Fibroblast of skin of right biceps (primary cell): Measurements from ENCODE around the gene PRC1.

ENCODE experiments used
- DNase-seq: peaks from one replicate; pipeline ENCODE4 v3.0.0-alpha.2; 2013

The PRC1 gene

GRCh38 chr15:90953947-90954711 is 40.2 kb downstream of the PRC1 start:
- DNase-seq = no peak

GRCh38 chr15:90952901-90953677 is 41.2 kb downstream of the PRC1 start:
- no peak for DNase-seq

- no peak for DNase-seq
These were observed 43.7 kb downstream of the PRC1 start for GRCh38 chr15:90950676-90951075.

GRCh38 chr15:90949979-90950675 is 44.2 kb downstream of the PRC1 start:
- no peak for DNase-seq

GRCh38 chr15:90948506-90948905 is 45.8 kb downstream of the PRC1 start:
- no peak for DNase-seq

- DNase-seq = no peak
These were observed 46.6 kb downstream of the PRC1 start for GRCh38 chr15:90947577-90948357.

- DNase-seq = no peak
These were observed 47.3 kb downstream of the PRC1 start for GRCh38 chr15:90946941-90947576.

GRCh38 chr15:90946538-90946937 is 47.8 kb downstream of the PRC1 start:
- DNase-seq = no peak

- no peak for DNase-seq
These were observed 49.2 kb downstream of the PRC1 start for GRCh38 chr15:90945091-90945490.

GRCh38 chr15:90942354-90943120 is 51.8 kb downstream of the PRC1 start:
- no peak for DNase-seq

- DNase-seq = no peak
These were observed 53.3 kb downstream of the PRC1 start for GRCh38 chr15:90941038-90941437.

GRCh38 chr15:90939756-90940155 is 54.6 kb downstream of the PRC1 start:
- DNase-seq = no peak

GRCh38 chr15:90938261-90938660 is 56.1 kb downstream of the PRC1 start:
- DNase-seq = no peak

GRCh38 chr15:90936823-90937222 is 57.5 kb downstream of the PRC1 start:
- DNase-seq = no peak

GRCh38 chr15:90934949-90935751 is 59.2 kb downstream of the PRC1 start, which contains the start of gene UNC45A:
Gene UNC45A, plus strand, starts transcription at chr15:90935285. Its CDS starts 40 bp downstream, at chr15:90935325.
- peak; percentile 83 for DNase-seq

- DNase-seq = peak; percentile 76
These were observed 59.9 kb downstream of the PRC1 start for GRCh38 chr15:90934256-90934948.

GRCh38 chr15:90933301-90933700 is 61.0 kb downstream of the PRC1 start:
- DNase-seq = no peak

- DNase-seq = no peak
These were observed 61.7 kb downstream of the PRC1 start for GRCh38 chr15:90932660-90932991.

- peak; percentile 78 for DNase-seq
These were observed 62.3 kb downstream of the PRC1 start, which contains the start of gene HDDC3 for GRCh38 chr15:90931828-90932659. Gene HDDC3, minus strand, starts transcription at chr15:90932549. Its CDS starts 9 bp downstream, at chr15:90932540.
